Osteoblast (primary cell): ENCODE data around the gene LRRC1. TPM values are rescaled to one million over a fixed set of nuclear protein-coding genes. Genes with fewer than 3 reads are reported as not detected.
A peak's percentile ranks its signal among the peaks of the same experiment; 100 is the strongest.

Experiments
- DNase-seq: peaks from one replicate; pipeline ENCODE4 v3.0.0; 2011; ENCODE audit warnings: low spot score, mixed read lengths; ENCODE audit not compliant: insufficient read length; ENCODE audit errors: missing footprints
- H2AFZ ChIP-seq: 2 replicates; pipeline ENCODE4 v1.6.0; 2011; ENCODE audit warnings: mild to moderate bottlenecking, low read length
- H3K27ac ChIP-seq: 2 replicates; pipeline ENCODE4 v1.5.1; 2011; ENCODE audit warnings: mild to moderate bottlenecking, low read depth, low read length, moderate library complexity
- H3K27me3 ChIP-seq: 2 replicates; pipeline ENCODE4 v1.6.0; 2012; ENCODE audit warnings: mild to moderate bottlenecking, control low read depth, inconsistent platforms, low read length, moderate library complexity; ENCODE audit not compliant: insufficient read depth
- H3K36me3 ChIP-seq: 2 replicates; pipeline ENCODE4 v1.5.1; 2011; ENCODE audit warnings: mild to moderate bottlenecking, low read length, control low read depth, moderate library complexity; ENCODE audit not compliant: insufficient read depth
- H3K4me1 ChIP-seq: 2 replicates; pipeline ENCODE4 v1.5.1; 2011; ENCODE audit warnings: mild to moderate bottlenecking, low read length, control low read depth, moderate library complexity; ENCODE audit not compliant: insufficient read depth
- H3K4me2 ChIP-seq: 2 replicates; pipeline ENCODE4 v1.6.0; 2011; ENCODE audit warnings: mild to moderate bottlenecking, low read length; ENCODE audit not compliant: insufficient read depth
- H3K4me3 ChIP-seq: fragments of 200-600 bp; sonication (generic); 3 replicates; pipeline ENCODE4 v1.5.1; 2012; ENCODE audit warnings: mild to moderate bottlenecking, low read length, inconsistent platforms; ENCODE audit not compliant: insufficient read depth
- H3K79me2 ChIP-seq: 2 replicates; pipeline ENCODE4 v1.6.0; 2012; ENCODE audit warnings: mild to moderate bottlenecking, low read length, control low read depth, inconsistent platforms; ENCODE audit not compliant: insufficient read depth
- H3K9me3 ChIP-seq: 2 replicates; pipeline ENCODE4 v1.5.1; 2011; ENCODE audit warnings: low read depth, low read length, control low read depth
- H4K20me1 ChIP-seq: 2 replicates; pipeline ENCODE4 v1.6.0; 2012; ENCODE audit warnings: mild to moderate bottlenecking, low read length, control low read depth; ENCODE audit not compliant: insufficient read depth
- CTCF ChIP-seq: IDR thresholded peaks from 2 replicates; pipeline ENCODE4 v1.5.1; 2011; ENCODE audit warnings: mild to moderate bottlenecking, low read depth, low read length, moderate library complexity; ENCODE audit errors: extremely low read depth
- total RNA-seq: library from RNA; depleted of rRNA; stranded (reverse); fragments of >200 nt; gene quantifications from 2 replicates; pipeline ENCODE4 v1.2.3, GENCODE V29; 2012

LRRC1 gene
- total RNA-seq, 1 donor: 7.2 TPM

DNA sequence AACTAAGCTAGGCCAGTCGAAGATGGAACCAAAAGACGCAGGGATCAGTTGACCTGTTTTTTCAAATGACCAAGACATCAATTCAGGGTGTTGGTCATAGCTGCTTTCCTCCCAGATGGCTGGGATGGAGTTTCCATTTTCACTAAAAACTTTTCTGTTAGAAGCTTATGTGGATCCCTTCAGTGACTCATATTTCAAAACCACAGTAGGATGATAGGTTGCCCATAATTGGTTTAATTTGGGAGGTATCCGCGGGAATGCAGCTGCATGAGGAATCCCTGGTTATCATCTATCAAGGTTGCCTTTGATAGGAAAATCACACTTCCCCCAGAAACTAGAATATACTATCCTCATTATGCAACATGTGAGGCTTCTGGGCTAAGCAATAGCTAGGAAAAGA, 165.5 kb downstream of the LRRC1 start:
- TF ChIP-seq CTCF: no peak
- Histone ChIP-seq H3K4me3 (no peak overlapping the region), H3K79me2 (no peaks in the 10 kb centered on the region), H3K27ac (no peak overlapping the region), H3K36me3 (no peaks in the 10 kb centered on the region), H2AFZ (no peak overlapping the region), H3K4me1 (peaks cover 8% of the 10 kb centered on the region), H3K4me2 (no peak overlapping the region), H3K9me3 (no peaks in the 10 kb centered on the region), H4K20me1 (no peaks in the 10 kb centered on the region), H3K27me3 (peaks cover 6% of the 10 kb centered on the region)
- peak; percentile 80 for DNase-seq

- no peak for TF ChIP-seq CTCF
- Histone ChIP-seq H3K36me3 (no peaks in the 10 kb centered on the region), H3K27me3 (peaks cover 3% of the 10 kb centered on the region), H3K79me2 (no peaks in the 10 kb centered on the region), H3K27ac (no peak overlapping the region), H3K9me3 (no peaks in the 10 kb centered on the region), H3K4me2 (no peak overlapping the region), H3K4me3 (no peak overlapping the region), H4K20me1 (no peaks in the 10 kb centered on the region), H2AFZ (no peak overlapping the region), H3K4me1 (peaks cover 8% of the 10 kb centered on the region)
- DNase-seq: peak; percentile 69
These were observed 167.0 kb downstream of the LRRC1 start for GRCh38 chr6:53961679-53962370.

DNA sequence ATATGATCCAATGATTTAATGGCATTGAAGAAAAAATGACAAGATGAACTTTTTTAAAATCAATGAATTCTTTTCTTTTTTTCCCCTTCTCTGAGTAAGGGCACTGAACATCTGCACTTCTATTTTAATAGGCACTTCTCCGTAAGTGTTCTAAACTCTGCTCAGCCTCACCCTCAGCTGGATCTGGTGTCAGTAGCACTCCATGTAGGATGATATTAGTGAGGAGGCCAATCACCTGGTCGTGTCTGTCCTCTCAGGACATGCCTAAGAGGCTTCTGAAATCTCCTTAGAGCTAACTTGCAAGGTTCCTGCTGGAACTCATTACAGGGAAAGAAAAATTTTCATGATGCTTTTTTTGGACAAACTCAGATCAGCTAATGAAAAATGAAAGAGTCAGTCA, 167.8 kb downstream of the LRRC1 start:
- no peak for TF ChIP-seq CTCF

GRCh38 chr6:53967415-53967814, 172.6 kb downstream of the LRRC1 start:
- Histone ChIP-seq H3K9me3 (no peaks in the 10 kb centered on the region), H3K4me1 (no peaks in the 10 kb centered on the region), H3K27me3 (no peaks in the 10 kb centered on the region), H3K79me2 (no peaks in the 10 kb centered on the region), H3K4me3 (no peak overlapping the region), H3K27ac (no peak overlapping the region), H3K36me3 (no peaks in the 10 kb centered on the region), H3K4me2 (no peak overlapping the region), H2AFZ (no peak overlapping the region), H4K20me1 (no peaks in the 10 kb centered on the region)
- no peak for TF ChIP-seq CTCF
- no peak for DNase-seq

More for the DNA sequence above, 167.8 kb downstream of the LRRC1 start:
- Histone ChIP-seq H3K4me2 (no peak overlapping the region), H4K20me1 (no peaks in the 10 kb centered on the region), H3K27ac (no peak overlapping the region), H3K4me3 (no peak overlapping the region), H2AFZ (no peak overlapping the region), H3K79me2 (no peaks in the 10 kb centered on the region), H3K4me1 (peaks cover 8% of the 10 kb centered on the region), H3K36me3 (no peaks in the 10 kb centered on the region), H3K27me3 (peaks cover 1% of the 10 kb centered on the region), H3K9me3 (no peaks in the 10 kb centered on the region)
- DNase-seq: no peak

Other genes starting within 250 kb of the LRRC1 start
- gene GCLC, start 249.9 kb upstream of the LRRC1 start, total RNA-seq: 26.8 and 38.6 TPM in 2 replicates
- gene KLHL31, start 129.2 kb upstream of the LRRC1 start, total RNA-seq: under 0.01 TPM in 2 replicates